GM10266 (cell line): ENCODE results near the gene TENM4.

Source experiments
- DNase-seq: peaks from one replicate; pipeline ENCODE4 v3.0.0; 2012; ENCODE audit errors: extremely low spot score
- TF ChIP-seq, protein P1 (sequence below): IDR thresholded peaks from 2 replicates; pipeline ENCODE4 v1.5.1; 2012; ENCODE audit warnings: mild to moderate bottlenecking, low read depth; ENCODE audit not compliant: control insufficient read depth, insufficient read depth; ENCODE audit errors: missing control alignments

TENM4 gene

DNA sequence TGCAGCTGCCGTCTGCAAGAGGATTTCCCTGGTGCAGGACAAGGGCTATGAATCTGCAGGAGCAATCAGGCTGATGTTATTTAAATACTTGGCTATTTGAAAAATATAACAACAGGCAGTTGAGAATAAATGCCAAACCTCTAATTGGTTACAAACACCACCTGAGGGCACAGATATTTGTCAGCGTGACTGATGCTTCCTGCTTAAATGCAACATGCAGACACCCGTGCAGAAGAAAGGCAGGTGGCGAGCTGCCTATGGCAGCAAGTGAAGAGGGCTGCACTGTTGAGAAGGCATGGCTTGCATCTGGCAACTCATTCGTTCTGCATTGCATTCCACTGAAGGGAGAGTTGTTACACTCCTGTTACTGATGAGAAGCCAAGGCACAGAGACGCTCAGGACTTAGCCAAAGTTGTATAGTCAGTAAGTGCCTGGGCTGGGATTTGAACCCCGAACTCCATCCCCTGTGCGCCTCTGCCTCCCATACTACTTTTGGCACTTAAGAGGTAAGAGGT, 350.6 kb downstream of the TENM4 start:
- DNase-seq = no peak
- TF ChIP-seq, protein P1, sequence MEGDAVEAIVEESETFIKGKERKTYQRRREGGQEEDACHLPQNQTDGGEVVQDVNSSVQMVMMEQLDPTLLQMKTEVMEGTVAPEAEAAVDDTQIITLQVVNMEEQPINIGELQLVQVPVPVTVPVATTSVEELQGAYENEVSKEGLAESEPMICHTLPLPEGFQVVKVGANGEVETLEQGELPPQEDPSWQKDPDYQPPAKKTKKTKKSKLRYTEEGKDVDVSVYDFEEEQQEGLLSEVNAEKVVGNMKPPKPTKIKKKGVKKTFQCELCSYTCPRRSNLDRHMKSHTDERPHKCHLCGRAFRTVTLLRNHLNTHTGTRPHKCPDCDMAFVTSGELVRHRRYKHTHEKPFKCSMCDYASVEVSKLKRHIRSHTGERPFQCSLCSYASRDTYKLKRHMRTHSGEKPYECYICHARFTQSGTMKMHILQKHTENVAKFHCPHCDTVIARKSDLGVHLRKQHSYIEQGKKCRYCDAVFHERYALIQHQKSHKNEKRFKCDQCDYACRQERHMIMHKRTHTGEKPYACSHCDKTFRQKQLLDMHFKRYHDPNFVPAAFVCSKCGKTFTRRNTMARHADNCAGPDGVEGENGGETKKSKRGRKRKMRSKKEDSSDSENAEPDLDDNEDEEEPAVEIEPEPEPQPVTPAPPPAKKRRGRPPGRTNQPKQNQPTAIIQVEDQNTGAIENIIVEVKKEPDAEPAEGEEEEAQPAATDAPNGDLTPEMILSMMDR = no peak

DNA sequence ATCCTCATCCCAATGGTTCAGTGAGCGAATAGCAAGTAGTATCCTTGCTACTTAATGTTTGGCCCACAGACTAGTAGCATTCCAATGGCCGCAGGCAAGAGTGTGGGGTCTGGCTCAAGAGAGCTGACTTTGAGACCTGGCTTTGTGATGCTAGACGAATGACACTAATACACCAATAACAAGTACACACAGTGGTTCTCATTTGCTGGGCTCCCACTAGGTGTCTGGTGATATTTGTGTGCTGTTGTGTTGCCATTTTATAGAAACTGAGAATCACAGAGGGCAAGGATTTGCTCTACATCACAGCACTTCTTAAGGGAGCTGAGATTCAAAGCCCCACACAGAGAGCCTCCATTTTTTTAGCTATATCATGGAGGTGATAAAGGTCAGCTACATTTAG, 351.2 kb downstream of the TENM4 start:
- no peak for DNase-seq
- TF ChIP-seq, protein P1 = no peak

DNA sequence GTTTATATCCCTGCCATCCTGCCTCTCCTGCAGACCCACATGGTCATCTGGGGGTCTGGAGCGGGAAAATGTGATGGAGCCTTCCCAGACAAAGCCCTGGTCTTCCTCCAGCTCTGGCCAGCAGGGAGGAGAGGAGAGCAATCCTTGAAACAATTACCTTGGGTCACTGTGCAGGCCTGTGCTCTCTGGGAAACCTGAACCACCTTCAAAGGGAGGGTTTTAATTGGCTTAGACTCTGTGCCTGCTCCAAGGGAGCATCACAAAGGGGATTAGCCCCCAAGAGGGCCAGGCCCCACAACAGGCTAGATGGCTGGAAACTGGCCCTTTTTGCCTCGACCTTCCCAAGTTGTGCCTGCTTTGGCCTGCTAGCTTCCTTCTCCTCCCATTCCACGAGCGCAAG, 351.9 kb downstream of the TENM4 start:
- no peak for DNase-seq
- TF ChIP-seq, protein P1 = no peak

DNA sequence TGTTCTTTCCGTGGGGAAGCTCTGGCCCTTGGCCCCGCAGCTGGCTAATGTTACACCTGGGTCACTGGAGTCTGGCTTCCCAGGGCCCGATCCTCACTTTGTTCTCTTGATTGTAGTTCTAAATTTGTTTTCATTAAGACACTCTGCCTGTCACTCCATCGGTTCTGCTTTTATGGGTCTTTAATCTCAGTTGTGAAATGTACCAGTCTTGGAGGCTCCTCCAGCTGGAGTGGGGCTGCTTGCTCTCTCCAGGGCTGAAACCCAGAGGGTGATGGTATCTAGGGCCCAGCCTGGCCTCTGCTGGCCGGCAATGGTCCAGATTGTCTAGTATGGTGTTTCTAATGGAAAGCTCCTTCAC, 352.9 kb downstream of the TENM4 start:
- no peak for DNase-seq
- TF ChIP-seq, protein P1 = no peak

DNA sequence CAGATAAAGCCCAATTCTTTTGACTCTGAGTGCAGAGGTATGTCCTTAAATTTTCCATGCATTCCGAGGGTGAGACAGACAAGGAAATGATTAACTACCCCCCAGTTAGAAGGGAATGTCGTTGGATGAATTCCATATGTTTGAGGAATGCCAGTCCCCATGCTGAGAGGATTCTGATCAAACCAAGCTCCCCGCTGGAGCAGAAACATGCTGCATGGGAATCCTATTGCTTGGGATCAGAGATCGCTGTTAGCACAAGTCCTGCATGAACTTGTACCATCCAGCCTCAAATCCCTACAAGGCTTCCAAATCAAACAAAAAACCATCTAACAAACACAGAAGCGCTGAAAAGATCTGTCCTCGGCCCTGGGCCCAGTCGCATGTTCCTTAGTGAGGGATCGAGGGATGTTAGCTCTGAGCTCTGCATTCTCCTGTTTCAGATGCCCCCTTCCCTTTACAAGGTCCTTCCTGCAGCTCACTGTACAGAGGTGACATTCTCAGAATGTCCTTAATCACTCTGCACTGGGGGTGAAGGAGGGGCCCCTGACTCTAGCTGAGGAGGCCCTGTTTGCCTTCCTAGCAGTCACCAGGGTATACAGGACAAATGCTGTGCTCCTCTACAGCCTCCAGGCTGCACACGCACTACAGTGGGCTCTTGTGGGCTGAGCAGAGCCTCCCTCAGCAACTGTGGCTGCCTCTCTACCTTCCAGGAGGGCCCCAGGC, 353.4 kb downstream of the TENM4 start:
- DNase-seq = no peak
- TF ChIP-seq, protein P1 = no peak

DNA sequence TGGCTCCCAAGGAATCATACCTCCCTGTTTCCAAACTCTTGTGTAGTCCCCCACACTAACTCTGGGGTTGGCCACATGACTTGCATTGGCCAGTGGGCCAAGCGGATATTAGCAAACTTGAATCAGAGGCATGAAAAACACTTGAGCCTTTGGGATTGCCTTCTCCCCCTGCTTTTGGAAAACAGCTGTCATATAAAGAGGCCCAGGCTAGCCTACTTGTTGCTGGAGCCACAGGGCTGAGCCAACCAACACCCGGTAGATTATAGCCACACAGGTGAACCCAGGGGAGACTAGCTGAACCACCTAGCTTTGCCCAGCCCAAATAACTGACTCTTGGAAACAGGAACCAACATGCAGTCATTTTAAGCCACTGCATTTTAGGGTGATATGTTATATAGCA, 354.8 kb downstream of the TENM4 start:
- TF ChIP-seq, protein P1 = no peak
- no peak for DNase-seq

DNA sequence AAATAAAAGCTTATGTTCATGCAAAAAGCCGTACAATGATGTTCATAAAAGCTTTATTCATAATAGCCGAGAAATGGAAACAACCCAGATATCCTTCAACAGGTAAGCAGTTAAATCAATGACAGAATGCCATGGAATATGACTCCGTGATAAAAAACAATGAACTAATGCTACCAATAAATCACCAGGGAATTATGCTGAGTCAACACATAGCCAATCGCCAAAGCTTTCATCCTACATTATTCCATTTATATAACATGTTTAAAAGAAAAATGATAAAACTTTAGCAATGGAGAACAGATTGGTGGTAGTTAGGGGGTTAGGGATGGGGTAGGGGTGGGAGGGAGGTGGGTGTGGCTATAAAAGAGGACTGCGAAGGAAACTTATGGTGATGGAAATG, 356.4 kb downstream of the TENM4 start:
- DNase-seq = no peak
- TF ChIP-seq, protein P1 = no peak
